ENCODE measurements around the gene JPH3.
A peak's percentile ranks its signal among the peaks of the same experiment; 100 is the strongest.

The JPH3 gene

GRCh38 chr16:87635541-87636049 lies 33.3 kb downstream of the JPH3 start:
- DNase-seq (ENCODE audit: low spot score), result no peak
- H3K27ac ChIP-seq, result no peak overlapping the region
- peak overlapping the region; percentile 53 for H3K4me3 ChIP-seq
- TF ChIP-seq CTCF (IDR thresholded peaks at IDR 0.05), result no peak

- DNase-seq (ENCODE audit: low spot score), result no peak
- TF ChIP-seq CTCF (IDR thresholded peaks at IDR 0.05), result no peak
- H3K27ac ChIP-seq, result no peak overlapping the region
- peak overlapping the region; percentile 53 for H3K4me3 ChIP-seq
Measured at GRCh38 chr16:87636050-87636684, 33.9 kb downstream of the JPH3 start.

- TF ChIP-seq CTCF (IDR thresholded peaks at IDR 0.05), result no peak
- Histone ChIP-seq H3K27ac (no peak overlapping the region), H3K4me3 (no peak overlapping the region)
- no peak for DNase-seq (ENCODE audit: low spot score)
Measured at GRCh38 chr16:87636741-87637140, 34.4 kb downstream of the JPH3 start.

GRCh38 chr16:87637357-87637756 lies 35.0 kb downstream of the JPH3 start:
- DNase-seq (ENCODE audit: low spot score), result no peak
- TF ChIP-seq CTCF (IDR thresholded peaks at IDR 0.05), result no peak
- Histone ChIP-seq H3K27ac (no peak overlapping the region), H3K4me3 (no peak overlapping the region)

GRCh38 chr16:87638736-87639135 lies 36.4 kb downstream of the JPH3 start:
- Histone ChIP-seq H3K4me3 (no peak overlapping the region), H3K27ac (no peak overlapping the region)
- no peak for DNase-seq (ENCODE audit: low spot score)
- TF ChIP-seq CTCF (IDR thresholded peaks at IDR 0.05), result no peak

GRCh38 chr16:87641721-87642120 lies 39.4 kb downstream of the JPH3 start:
- Histone ChIP-seq H3K4me3 (no peak overlapping the region), H3K27ac (no peak overlapping the region)
- no peak for TF ChIP-seq CTCF (IDR thresholded peaks at IDR 0.05)
- no peak for DNase-seq (ENCODE audit: low spot score)

- Histone ChIP-seq H3K27ac (no peak overlapping the region), H3K4me3 (no peak overlapping the region)
- no peak for DNase-seq (ENCODE audit: low spot score)
- TF ChIP-seq CTCF (IDR thresholded peaks at IDR 0.05), result no peak
Measured at GRCh38 chr16:87642491-87642890, 40.2 kb downstream of the JPH3 start.

Measured in coronary artery (tissue), 2 donors.